DOHH2 (cell line): Measurements from ENCODE around the gene TTYH2.

Experiments
- EZH2phosphoT487 ChIP-seq: fragments of 200-600 bp; sonication (generic); IDR thresholded peaks from 2 replicates; pipeline ENCODE4 v1.6.1; 2017; ENCODE audit warnings: borderline replicate concordance, mild to moderate bottlenecking, antibody characterized with exemption, low read length, moderate library complexity, mixed read lengths
- TF ChIP-seq, protein P1 (sequence below): fragments of 200-600 bp; sonication (generic); IDR thresholded peaks from one replicate; pipeline ENCODE4 v1.5.1; 2014; ENCODE audit warnings: antibody characterized with exemption, mild to moderate bottlenecking, low read depth, low read length; ENCODE audit not compliant: poor library complexity, severe bottlenecking

DNA sequence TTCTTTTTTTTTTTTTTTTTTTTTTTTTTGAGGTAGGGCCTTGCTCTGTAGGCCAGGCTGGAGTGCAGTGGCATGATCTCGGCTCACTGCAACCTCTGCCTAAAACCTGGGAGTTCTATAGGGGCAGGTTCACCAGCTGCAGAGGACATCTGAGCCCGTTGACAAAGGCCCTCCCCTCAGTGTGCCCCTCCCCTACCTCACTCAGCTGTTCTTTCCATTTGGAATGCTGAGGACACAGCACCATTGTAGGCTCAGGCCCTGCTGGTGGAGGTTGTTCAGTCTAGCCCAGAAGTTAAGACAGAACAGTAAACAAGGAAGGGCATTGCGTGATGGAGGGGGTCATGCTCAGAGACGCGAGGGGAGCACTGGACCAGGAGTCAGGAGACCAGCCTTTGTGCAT is 90.8 kb downstream of the TTYH2 start:
- TF ChIP-seq, protein P1, sequence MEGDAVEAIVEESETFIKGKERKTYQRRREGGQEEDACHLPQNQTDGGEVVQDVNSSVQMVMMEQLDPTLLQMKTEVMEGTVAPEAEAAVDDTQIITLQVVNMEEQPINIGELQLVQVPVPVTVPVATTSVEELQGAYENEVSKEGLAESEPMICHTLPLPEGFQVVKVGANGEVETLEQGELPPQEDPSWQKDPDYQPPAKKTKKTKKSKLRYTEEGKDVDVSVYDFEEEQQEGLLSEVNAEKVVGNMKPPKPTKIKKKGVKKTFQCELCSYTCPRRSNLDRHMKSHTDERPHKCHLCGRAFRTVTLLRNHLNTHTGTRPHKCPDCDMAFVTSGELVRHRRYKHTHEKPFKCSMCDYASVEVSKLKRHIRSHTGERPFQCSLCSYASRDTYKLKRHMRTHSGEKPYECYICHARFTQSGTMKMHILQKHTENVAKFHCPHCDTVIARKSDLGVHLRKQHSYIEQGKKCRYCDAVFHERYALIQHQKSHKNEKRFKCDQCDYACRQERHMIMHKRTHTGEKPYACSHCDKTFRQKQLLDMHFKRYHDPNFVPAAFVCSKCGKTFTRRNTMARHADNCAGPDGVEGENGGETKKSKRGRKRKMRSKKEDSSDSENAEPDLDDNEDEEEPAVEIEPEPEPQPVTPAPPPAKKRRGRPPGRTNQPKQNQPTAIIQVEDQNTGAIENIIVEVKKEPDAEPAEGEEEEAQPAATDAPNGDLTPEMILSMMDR = no peak
- TF ChIP-seq EZH2phosphoT487 = no peak
